HG02885 (cell line): ENCODE results near the gene DRICH1.
"Not testable (repeated sequence)": the region's sequence is repeated elsewhere in the genome, so short reads cannot be mapped to it uniquely, and the experiment has no call there.

Source experiments
- ATAC-seq: cut with Tn5 transposase; IDR thresholded peaks from one replicate; pipeline ENCODE4 v1.9.1; 2021; ENCODE audit warnings: mild to moderate bottlenecking; ENCODE audit not compliant: unreplicated experiment, poor library complexity

The DRICH1 gene

DNA sequence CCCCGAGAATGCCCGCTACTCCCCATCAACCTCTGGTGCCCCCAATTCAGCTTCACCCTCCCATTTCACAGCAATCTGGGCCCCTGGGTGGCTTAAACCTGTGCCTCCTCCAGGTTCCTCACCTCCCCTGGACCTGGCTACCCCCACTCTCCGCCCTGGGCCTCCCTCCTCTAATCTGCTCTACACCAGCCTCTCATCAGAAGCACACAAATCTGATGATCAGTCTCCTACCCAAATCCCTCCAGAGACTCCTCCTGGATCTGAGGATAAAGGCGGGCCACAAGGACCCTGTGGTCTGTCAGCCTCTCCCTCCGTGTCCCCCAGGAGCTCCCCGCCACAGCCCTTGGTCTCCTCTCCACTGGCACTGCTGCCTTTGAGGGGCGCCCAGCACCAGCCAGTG is 28.9 kb downstream of the DRICH1 start:
- ATAC-seq = no peak

DNA sequence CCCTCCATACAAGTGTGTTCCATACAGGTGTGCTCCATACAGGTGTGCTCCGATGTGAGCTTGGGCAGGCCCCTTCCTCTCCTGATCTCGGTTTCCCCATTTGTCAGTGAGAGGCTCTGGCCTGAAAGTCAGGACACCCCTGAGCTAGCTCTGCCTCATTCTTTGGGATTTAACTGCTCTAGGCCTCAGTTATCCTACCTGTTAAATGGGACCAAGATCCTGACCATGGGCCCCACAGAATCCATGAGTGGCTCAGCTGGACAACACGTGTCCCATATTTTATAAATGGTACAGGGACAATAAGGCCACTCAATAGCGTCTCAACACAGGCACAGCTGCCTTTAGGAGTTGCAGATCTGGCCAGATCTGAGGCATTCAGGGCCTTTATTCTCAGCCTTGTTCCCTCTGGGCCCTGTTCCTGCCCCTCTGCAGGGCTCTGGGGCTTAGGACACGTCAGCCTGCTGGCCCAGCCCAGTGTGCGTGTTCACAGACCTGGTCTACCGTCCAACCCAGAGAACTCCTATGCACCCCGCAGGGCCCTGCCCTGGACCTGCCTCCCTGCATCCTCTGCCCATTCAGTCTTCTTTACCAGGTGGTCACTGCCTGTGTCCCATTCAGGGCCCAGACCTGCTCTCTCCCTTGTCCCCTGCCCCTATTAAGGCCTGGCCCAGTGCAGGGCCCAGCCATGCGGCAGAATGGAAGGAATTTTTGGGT is 33.2 kb downstream of the DRICH1 start:
- no peak for ATAC-seq

DNA sequence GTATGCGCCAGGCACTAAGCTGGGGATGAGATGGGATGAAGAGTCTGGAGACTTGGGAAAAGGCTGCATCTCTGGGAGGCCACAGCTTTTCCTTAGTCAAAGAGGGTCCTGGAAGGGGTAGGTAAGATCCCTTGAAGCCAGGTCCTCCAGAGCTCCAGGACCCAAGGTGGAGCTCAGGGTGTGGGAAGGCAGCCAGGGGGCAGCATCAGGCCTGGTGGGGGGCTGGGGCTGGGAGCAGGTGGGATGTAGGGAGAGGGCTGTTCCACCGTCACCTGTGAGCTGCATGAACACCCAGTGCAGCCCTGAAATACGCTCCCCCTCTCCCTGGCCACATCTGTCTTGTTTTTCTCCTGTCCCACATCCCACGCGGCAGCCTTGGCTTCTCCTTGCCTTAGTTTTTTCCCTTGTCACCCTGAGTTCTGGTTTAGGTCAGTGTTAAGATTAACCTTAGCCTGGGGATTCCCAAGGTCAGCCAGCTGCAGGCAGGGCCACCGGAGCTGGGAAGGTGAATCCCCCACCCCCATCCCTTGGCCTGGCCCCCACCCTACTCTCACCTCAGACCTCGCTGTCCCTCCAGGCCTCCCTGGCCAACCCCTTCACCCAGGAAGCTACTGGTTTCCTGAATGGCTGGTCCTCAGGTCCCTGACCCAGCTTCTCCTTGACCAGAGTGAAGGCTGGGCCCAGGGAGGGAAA is 34.4 kb downstream of the DRICH1 start:
- ATAC-seq = not testable (repeated sequence)

DNA sequence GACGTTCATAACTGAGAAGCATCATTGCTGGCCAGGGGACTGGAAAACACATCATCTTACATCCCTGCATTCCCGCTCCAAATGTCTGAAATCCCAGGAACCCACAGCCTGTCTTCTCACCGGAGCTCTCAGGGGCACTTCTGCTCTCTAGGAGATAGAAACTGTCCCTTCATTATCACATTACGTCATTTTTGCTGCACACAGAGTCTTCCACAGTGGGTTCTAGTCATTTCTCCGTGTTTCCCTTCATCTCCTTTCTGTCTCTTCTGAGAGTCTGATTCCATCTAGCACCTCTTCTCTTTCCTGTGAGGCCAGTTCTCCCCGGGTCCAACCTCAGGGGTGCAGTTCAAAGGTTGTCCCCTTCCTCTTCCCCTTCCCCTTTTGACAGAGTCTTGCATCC is 36.2 kb downstream of the DRICH1 start:
- not testable (repeated sequence) for ATAC-seq

DNA sequence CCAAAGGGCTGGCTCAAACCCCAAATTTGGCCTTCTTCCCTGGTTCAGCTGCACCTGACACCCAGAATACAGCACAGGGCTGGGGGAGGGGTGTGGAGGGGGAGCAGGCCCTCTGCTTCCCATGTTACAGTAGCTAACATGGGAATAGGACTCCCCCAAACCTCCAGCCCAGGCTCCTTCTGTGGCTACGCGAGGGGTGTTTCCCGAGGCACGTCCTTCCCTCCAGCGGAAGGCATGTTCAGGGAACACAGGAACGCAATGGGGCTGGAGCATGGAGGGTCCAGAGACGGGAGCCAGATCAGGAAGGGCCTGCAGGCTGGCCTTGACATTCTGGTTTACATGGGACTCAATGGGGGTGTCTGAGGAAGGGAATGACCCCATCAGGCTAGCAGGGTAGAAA is 40.3 kb downstream of the DRICH1 start:
- ATAC-seq = no peak

DNA sequence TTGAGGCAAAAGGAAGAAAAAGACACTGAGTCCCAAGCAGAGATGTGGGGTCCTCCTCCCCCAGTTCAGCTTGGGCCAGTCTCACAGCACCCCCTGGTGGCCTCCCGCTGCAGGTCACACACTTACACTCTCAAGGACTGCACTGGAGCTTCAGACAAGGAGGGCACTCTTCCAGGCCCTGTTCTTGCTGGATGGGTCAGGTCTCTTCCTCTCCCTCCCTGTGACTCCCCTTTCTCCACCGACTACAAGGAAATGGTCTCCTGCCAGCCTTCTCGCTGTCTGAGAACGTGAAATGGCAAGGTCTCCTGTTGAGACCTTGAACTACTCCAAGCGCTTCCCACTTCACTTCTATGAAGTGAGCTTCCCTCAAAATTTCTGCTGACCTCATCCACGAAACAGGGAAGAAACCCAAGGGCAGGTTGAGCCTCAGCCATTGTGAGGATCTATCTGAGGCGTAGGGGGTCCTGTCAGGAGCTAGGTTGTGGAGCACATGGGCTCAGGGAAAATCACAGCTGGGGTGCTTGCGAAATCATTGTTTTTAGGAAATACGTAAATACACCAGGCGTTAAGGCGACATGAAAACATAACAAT is 40.8 kb downstream of the DRICH1 start:
- no peak for ATAC-seq

DNA sequence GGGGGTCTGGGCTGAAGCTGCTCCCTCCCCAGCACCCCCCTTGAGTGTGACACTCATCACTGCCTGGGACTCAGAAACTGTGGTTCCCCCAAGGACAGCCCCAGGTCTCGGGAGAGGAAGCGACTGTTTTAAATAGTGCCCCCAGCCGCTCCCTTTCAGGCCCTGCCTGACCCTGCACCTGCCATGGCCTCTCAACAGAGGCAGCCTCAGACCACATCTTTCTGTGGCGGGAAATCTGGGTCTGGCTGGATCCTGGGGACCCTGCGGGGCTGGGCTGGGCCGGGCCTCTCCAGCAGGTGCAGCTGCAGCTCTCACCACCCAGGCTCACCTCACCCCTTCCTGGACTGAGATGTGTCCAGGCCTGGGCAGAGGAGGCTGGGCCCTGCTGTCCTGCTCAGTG is 48.3 kb downstream of the DRICH1 start:
- ATAC-seq = no peak

DNA sequence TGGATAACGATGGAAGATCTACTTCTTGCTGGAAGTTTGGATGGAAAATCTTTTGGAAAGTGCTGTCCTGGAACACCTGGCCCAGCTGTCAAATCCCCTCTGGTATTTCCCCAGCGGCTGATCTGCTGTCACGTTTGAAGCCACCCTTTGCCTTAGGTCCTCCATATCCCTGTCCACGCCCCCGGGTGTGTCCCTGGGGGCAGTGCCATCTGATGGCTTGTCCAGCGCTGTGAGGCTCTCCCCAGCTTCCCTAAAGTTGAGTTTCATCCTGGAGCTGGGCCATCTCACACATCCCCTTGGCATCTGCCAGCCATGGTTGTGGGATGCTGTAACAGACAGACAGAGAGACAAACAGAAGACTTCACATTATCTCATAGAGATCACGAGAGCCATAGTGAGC is 49.0 kb downstream of the DRICH1 start:
- no peak for ATAC-seq

DNA sequence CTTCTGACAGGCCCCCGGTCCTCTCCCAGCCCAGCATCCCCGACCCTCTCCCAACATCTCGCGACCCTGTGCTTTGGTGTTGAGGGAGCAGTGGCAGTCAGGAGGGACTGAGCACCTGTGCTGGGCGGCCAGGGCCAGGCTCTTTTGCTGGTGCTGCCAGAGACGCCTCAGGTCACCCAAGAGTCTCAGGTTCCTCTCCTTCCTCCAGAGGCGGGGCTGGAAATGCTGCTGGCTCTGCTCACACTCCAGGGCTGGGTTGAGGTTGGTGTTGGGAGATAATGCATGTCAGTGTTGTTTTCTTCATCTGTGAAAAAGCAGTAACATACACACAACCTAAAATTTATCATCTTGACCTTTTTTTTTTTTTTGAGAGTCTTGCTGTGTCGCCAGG is 50.9 kb downstream of the DRICH1 start:
- ATAC-seq = no peak

DNA sequence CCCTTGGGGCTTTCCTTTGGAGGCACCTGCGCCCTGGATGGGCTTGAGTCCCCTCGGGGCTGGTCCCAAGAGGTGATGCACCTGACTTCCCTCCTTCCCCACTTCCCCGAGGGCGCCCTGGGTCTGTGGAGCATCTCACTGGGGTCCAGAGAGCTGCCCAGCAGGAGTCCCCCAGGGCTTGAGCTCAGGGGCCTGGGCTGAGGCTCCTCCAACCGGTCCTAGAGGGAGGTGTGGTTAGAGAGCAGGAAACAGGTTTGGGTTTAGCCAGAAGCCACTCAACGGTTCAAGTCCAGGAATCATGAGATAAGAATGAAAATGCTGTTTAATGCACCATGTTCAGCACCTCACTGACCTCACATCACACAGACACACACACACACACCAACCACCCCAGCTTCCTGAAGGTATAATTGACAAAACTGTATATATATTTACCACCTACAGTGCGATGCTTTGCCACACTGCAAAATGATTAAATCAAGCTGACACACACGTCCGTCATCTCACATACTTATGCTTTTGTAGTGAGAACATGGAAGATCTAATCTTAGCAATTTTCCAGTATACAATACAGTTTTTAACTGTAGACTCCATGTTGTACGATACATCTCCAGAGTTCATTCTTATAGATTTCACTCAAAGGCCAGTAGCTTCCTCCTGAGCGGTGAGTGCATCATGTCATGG is 51.4 kb downstream of the DRICH1 start:
- no peak for ATAC-seq

DNA sequence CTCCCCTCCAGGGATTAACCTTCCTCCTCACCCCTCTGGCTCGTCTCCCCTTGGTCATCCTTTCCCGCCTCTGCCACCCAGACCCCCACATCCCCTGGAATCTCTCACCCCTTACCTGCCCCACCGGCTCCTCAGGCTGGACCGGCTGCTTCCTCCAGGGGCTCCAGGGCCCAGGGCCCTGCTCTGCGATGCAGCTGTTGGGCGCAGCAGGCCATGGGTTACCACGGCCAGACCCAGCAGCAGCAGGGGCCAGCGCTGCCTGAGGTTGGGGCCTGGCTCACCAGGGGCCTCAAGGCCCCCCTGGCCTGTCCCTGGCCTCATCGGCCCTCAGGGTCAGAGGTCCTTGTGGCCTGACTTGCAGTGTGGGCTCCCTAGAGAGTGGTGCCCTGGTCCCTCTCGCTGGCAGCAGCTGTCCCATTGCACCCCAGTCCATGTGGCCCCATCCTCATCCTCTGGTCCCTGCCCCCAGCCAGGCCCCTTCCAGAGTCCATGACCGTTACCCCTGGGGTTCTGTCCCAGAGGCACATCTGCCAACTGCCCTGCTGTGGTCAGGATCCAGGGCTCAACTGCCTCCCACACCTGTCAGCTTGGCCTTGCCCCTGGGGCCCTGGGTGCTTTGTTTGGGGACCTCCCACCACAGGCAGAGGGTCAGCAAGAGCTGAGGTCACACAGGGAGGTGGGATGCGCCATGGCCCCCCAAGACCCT is 52.1 kb downstream of the DRICH1 start, which contains the start of gene IGLL1:
TSS of gene IGLL1 (minus strand) at position 421 of the 706 bp plus-strand sequence. CDS start at position 321, 100 bp downstream.
- ATAC-seq = no peak

DNA sequence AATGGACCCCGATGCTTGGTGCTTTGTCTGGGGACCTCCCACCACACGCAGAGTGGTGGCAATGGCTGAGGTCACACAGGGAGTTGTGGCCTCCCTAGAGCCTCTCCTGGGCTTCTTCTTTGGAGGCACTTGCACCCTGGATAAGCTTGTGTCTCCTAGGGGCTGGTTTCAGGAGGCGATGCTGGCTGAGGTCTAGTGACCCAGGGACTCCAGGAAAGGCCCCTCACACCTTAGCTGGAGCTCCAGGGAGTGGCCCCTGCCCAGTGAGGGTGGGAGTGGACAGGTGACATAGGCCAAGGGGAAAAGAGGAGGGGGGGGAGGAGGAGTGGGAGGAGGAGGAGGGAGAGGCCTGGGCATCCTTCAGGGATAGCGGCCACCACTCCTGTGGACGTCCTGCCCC is 52.8 kb downstream of the DRICH1 start:
- ATAC-seq = no peak

DNA sequence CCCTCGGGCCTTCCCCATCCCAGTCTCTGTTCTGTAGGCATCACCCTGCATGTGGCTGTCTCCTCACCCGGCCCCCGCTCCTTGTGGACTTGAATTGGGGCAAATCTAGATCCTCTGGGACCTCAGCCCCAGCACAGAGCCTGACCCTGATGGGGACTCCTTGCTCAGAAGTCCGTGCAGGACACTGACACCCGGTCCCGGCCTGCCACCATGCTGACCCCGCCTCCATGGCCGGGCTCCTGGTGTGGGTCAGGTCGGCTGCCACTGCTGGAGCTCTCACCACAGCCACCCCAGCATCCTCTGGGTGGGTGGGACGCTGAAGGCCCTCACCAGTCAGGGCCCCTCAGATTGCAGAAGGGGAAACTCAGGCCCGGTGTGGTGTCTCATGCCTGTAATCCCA is 53.8 kb downstream of the DRICH1 start:
- no peak for ATAC-seq

DNA sequence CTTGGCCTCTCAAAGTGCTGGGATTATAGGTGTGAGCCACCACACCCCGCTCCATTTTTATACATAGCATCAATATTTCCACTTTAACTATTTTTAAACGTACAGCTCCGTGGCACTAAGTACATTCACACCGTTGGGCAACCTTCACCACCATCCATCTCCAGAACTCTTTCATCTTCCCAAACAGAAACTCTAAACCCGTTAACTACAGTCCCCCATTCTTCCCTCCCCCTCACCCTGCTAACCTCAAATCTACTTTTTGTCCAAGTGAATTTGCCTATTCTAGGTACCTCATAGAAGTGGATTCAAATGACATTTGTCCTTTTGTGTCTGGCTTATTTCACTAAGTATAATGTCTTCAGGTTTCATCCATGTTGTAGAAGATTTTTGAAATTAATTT is 55.4 kb downstream of the DRICH1 start:
- no peak for ATAC-seq

DNA sequence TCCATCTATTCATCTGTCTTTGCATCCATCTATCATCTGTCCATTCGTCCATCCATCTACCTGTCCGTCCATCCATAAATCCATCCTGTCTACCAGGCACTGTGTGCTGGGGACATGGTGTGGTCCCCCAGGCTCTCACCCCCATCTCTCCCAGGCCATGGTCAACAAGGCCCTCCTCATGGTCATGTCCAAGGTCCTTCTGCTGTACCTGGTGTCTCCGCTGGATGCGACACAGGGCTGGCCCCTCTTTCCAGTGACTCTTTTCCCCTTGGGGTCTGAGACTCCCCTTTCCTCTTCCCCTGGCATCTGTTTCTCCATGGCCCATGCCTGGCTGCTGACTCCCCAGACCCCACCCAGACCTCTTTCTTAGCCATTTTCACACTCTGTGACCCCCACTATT is 56.5 kb downstream of the DRICH1 start:
- no peak for ATAC-seq

DNA sequence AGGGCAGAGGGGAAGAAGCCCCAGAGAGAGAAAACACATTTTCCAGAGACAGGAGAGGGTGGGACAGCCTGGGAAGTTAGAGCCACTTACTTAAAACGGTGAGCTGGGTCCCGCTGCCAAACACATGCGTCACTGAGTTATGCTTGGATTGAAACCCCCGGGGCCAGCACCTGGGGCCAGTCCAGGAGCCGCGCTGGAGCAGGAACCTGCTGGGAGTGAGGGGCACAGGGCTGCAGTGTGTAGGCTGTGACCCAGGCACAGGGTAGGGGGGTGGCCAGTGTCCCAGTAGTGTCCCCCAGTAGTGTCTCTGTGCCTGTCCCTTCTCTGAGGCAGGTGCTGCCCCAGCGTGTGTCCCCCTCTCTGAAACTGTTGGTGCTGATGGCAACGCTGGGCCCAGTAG is 57.2 kb downstream of the DRICH1 start:
- no peak for ATAC-seq

DNA sequence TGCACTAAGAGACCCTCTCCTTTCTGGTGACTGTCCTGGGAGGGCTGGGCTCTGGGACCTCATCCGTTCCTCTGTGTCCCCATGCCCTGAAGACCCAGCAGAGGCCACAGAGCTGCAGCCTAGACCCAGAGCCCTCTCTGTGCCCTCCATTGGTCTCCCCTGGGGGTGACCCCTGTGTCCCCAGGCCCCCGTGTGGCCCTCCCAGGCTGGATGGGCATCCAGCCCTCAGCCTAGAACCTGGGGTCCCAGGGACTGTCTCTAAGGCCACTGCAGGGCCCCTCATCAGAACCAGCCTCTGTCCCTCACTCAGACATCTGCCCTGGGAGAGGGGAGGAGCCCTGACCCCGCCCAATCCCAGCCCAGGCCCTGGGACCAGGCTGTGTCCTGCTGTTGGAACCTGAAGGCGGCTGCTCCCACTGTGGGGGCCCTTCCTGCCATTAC is 57.7 kb downstream of the DRICH1 start:
- ATAC-seq = no peak

DNA sequence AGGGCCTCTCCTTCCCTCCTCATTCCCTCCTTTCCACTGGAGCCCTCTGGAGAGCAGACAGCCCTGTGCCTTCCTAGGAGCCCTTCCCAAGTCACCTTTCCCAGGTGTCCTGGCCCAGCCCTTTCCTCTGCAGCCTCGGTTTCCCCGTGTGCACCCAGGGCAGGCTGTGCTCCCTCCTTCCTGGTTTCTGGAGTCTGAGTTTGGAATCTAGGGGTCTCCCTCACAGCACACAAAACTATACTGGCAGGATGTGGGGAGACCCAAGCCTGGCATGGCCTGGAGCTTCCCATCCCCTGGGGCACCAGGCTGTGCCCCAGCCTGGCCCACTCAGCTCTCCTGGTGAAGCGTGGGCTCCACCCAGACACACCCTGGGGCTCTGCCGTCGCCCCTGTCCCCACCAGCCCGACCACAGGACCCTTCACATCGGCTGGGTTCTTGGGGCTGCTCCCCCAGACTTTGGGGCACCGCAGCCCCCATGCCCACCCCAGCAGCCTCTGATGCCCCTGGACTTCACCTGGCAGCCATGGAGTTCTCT is 58.4 kb downstream of the DRICH1 start:
- ATAC-seq = not testable (repeated sequence)

DNA sequence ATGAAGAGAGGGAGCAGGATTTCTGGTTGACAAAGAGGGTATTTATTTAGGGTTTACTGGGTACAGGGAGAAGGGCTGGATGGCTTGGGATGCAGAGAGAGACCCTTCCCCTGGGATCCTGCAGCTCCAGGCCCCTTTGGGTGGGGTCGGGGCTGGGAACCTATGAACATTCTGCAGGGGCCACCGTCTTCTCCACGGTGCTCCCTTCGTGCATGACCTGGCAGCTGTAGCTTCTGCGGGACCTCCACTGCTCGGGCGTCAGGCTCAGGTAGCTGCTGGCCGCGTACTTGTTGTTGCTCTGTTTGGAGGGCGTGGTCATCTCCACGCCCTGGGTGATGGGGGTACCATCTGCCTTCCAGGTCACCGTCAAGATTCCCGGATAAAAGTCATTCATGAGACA is 59.0 kb downstream of the DRICH1 start:
- not testable (repeated sequence) for ATAC-seq

DNA sequence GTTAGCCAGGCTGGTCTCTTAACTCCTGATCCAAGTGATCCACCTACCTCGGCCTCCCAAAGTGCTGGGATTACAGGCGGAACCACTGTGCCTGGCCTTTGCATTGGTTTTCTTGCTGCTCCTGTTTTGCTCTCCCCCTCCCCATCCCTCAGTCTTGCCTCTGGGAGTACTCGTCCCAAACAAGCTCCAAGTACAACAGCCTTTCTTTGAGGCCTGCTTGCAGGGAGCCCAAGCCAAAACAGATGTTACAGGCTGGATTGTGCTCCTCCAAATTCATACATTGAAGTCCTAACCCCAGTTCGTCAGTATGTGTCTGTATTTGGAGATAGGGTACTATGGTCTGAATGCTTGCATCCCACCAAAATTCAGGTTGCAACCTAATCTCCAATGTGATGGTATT is 60.6 kb downstream of the DRICH1 start:
- no peak for ATAC-seq
